ENCODE results near the gene HMGXB4. TPM values are rescaled to one million over a fixed set of nuclear protein-coding genes. Genes with fewer than 3 reads are reported as not detected.

Gene HMGXB4
- polyA plus RNA-seq, 1 donor (not counting 4 experiments of a cell fraction or from before 2014, with no cell fraction given): 22.6 TPM

GRCh38 chr22:35288116-35288515 lies 30.8 kb downstream of the HMGXB4 start:
- Histone ChIP-seq H3K27me3 (ENCODE audit: control insufficient read depth, extremely low read depth, insufficient read depth, low read length) (no peaks in the 10 kb centered on the region), H3K4me2 (ENCODE audit: control insufficient read depth, extremely low read depth, insufficient read depth, low read depth, low read length) (no peak overlapping the region), H2AFZ (ENCODE audit: control insufficient read depth, low read length) (no peak overlapping the region), H3K9me1 (ENCODE audit: control insufficient read depth, extremely low read depth, insufficient read depth, low read length) (no peaks in the 10 kb centered on the region), H3K79me2 (ENCODE audit: control insufficient read depth, insufficient read depth, low read length) (no peaks in the 10 kb centered on the region), H3K4me3 (ENCODE audit: control insufficient read depth in 2 of 3, extremely low read depth in 1 of 3, insufficient read depth in 2 of 3, low read depth in 1 of 3, low read length in 3 of 3) (no peak overlapping the region), H4K20me1 (ENCODE audit: control insufficient read depth, extremely low read depth, insufficient read depth, low read length) (no peaks in the 10 kb centered on the region), H3K27ac (ENCODE audit: control insufficient read depth, insufficient read depth, low read length) (no peak overlapping the region), H3K9me3 (ENCODE audit: control insufficient read depth, low read depth, low read length) (no peaks in the 10 kb centered on the region), H3K36me3 (ENCODE audit: control insufficient read depth in 2 of 2, extremely low read depth in 1 of 2, insufficient read depth in 2 of 2, low read length in 2 of 2) (peaks cover 20 to 30% of the 10 kb centered on the region in 2 experiments), H3K9ac (ENCODE audit: control insufficient read depth, extremely low read depth, insufficient read depth, low read length) (no peak overlapping the region), H3K4me1 (ENCODE audit: control insufficient read depth, extremely low read depth, insufficient read depth, low read length) (no peaks in the 10 kb centered on the region)
- TF ChIP-seq EZH2 (IDR thresholded peaks at IDR 0.05; ENCODE audit: low read length): no peak
- TF ChIP-seq, protein P1, sequence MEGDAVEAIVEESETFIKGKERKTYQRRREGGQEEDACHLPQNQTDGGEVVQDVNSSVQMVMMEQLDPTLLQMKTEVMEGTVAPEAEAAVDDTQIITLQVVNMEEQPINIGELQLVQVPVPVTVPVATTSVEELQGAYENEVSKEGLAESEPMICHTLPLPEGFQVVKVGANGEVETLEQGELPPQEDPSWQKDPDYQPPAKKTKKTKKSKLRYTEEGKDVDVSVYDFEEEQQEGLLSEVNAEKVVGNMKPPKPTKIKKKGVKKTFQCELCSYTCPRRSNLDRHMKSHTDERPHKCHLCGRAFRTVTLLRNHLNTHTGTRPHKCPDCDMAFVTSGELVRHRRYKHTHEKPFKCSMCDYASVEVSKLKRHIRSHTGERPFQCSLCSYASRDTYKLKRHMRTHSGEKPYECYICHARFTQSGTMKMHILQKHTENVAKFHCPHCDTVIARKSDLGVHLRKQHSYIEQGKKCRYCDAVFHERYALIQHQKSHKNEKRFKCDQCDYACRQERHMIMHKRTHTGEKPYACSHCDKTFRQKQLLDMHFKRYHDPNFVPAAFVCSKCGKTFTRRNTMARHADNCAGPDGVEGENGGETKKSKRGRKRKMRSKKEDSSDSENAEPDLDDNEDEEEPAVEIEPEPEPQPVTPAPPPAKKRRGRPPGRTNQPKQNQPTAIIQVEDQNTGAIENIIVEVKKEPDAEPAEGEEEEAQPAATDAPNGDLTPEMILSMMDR (optimal IDR thresholded peaks at IDR 0.05 in 1 of 3, IDR thresholded peaks at IDR 0.05 in 1 of 3, conservative IDR thresholded peaks at IDR 0.05 in 1 of 3; ENCODE audit: extremely low read depth in 1 of 3, insufficient read depth in 2 of 3, low read length in 3 of 3): no peak
- dilution Hi-C loops (cut with MboI; ENCODE audit: extremely low pct_ligation_motif_present, low sequenced_read_pairs): no loop called here
- FAIRE-seq (no peak), DNase-seq (ENCODE audit: low read depth, low spot score) (no peak)

GRCh38 chr22:35292786-35293185 lies 35.5 kb downstream of the HMGXB4 start:
- Histone ChIP-seq H3K36me3 (ENCODE audit: control insufficient read depth in 2 of 2, extremely low read depth in 1 of 2, insufficient read depth in 2 of 2, low read length in 2 of 2) (peaks cover 19 to 27% of the 10 kb centered on the region in 2 experiments), H3K4me1 (ENCODE audit: control insufficient read depth, extremely low read depth, insufficient read depth, low read length) (no peaks in the 10 kb centered on the region), H3K79me2 (ENCODE audit: control insufficient read depth, insufficient read depth, low read length) (no peaks in the 10 kb centered on the region), H3K4me3 (ENCODE audit: control insufficient read depth in 2 of 3, extremely low read depth in 1 of 3, insufficient read depth in 2 of 3, low read depth in 1 of 3, low read length in 3 of 3) (no peak overlapping the region), H3K9me1 (ENCODE audit: control insufficient read depth, extremely low read depth, insufficient read depth, low read length) (no peaks in the 10 kb centered on the region), H3K9ac (ENCODE audit: control insufficient read depth, extremely low read depth, insufficient read depth, low read length) (no peak overlapping the region), H3K9me3 (ENCODE audit: control insufficient read depth, low read depth, low read length) (no peaks in the 10 kb centered on the region), H3K4me2 (ENCODE audit: control insufficient read depth, extremely low read depth, insufficient read depth, low read depth, low read length) (no peak overlapping the region), H3K27ac (ENCODE audit: control insufficient read depth, insufficient read depth, low read length) (no peak overlapping the region), H3K27me3 (ENCODE audit: control insufficient read depth, extremely low read depth, insufficient read depth, low read length) (no peaks in the 10 kb centered on the region), H2AFZ (ENCODE audit: control insufficient read depth, low read length) (no peak overlapping the region), H4K20me1 (ENCODE audit: control insufficient read depth, extremely low read depth, insufficient read depth, low read length) (no peaks in the 10 kb centered on the region)
- FAIRE-seq (no peak), DNase-seq (ENCODE audit: low read depth, low spot score) (no peak)
- dilution Hi-C loops (cut with MboI; ENCODE audit: extremely low pct_ligation_motif_present, low sequenced_read_pairs): no loop called here
- no peak for TF ChIP-seq EZH2 (IDR thresholded peaks at IDR 0.05; ENCODE audit: low read length)
- TF ChIP-seq, protein P1 (optimal IDR thresholded peaks at IDR 0.05 in 1 of 3, IDR thresholded peaks at IDR 0.05 in 1 of 3, conservative IDR thresholded peaks at IDR 0.05 in 1 of 3; ENCODE audit: extremely low read depth in 1 of 3, insufficient read depth in 2 of 3, low read length in 3 of 3): no peak
